T47D (cell line): ENCODE data around the gene THBS2.

Source experiments
- DNase-seq, 2 experiments: peaks; one replicate each; pipeline versions ENCODE4 v3.0.0 to v3.0.0-alpha.2; 2011 to 2012; ENCODE audit warnings: low read depth in 1 of 2, low spot score in 1 of 2
- JUND ChIP-seq: IDR thresholded peaks from 2 replicates; pipeline ENCODE4 v1.6.1; 2012; ENCODE audit warnings: low read depth
- in situ Hi-C: cut with HindIII; loops from 2 replicates; pipeline ENCODE4 v1.10.0; 2016; ENCODE audit warnings: low sequenced_read_pairs, low pct_unique_long_range_greater_than_20kb

THBS2 gene

GRCh38 chr6:169166896-169167580 lies 86.6 kb downstream of the THBS2 start:
- in situ Hi-C loops, result no loop called here
- no peak for DNase-seq
- no peak for TF ChIP-seq JUND
